K562 (cell line): ENCODE results near the gene SCAMP2.

Experiments
- CHD2 ChIP-seq: IDR thresholded peaks from 2 replicates; pipeline ENCODE4 v1.6.1; 2011; ENCODE audit warnings: low read depth, low read length
- DPF2 ChIP-seq: fragments of 450-650 bp; IDR thresholded peaks from 2 replicates; pipeline ENCODE4 v1.6.1; 2016
- ELF4 ChIP-seq: fragments of 450-650 bp; formaldehyde crosslinking; IDR thresholded peaks from 2 replicates; pipeline ENCODE4 v1.4.0; 2022; ENCODE audit warnings: missing genetic modification characterization
- FOXK2 ChIP-seq, 2 experiments: fragments of 450-650 bp; IDR thresholded peaks in 1 of 2; conservative IDR thresholded peaks in 1 of 2; 2 replicates each; pipeline ENCODE4 v1.6.1; 2016; ENCODE audit warnings: low read depth in 2 of 2, mild to moderate bottlenecking in 1 of 2
- FOXM1 ChIP-seq, 2 experiments: fragments of 450-650 bp in 1 of 2; sonication (generic) in 1 of 2; formaldehyde crosslinking in 1 of 2; IDR thresholded peaks; 2 replicates each; pipeline versions ENCODE4 v1.6.1 to v1.9.0; 2017 to 2022; ENCODE audit warnings: low read depth in 2 of 2, mild to moderate bottlenecking in 2 of 2, missing genetic modification reagents in 1 of 2, moderate library complexity in 1 of 2
- RNF2 ChIP-seq: sonication (generic); IDR thresholded peaks from 2 replicates; pipeline ENCODE4 v1.6.1; 2016
- TF ChIP-seq, protein P1 (sequence below), 3 experiments: IDR thresholded peaks in 2 of 3; conservative IDR thresholded peaks in 1 of 3; 2 replicates each; pipeline ENCODE4 v1.5.1; 2011 to 2012; ENCODE audit warnings: low read length in 3 of 3, mild to moderate bottlenecking in 3 of 3, control low read depth in 2 of 3, improper control_type of control experiment in 1 of 3, inconsistent platforms in 1 of 3, low read depth in 1 of 3, mixed read lengths in 1 of 3, moderate library complexity in 1 of 3; ENCODE audit not compliant: insufficient read depth in 2 of 3
- TF ChIP-seq, protein P2 (sequence below): fragments of 250-450 bp; sonication (Bioruptor Pico); IDR thresholded peaks from 2 replicates; pipeline ENCODE4 v1.8.0; 2021; ENCODE audit warnings: moderate library complexity, mild to moderate bottlenecking, inconsistent platforms

GRCh38 chr15:74815961-74816360, 57.2 kb downstream of the SCAMP2 start:
- TF ChIP-seq FOXK2 (conservative IDR thresholded peaks at IDR 0.05 in 1 of 2, IDR thresholded peaks at IDR 0.05 in 1 of 2; ENCODE audit: low read depth in 2 of 2) (no peak), FOXM1 (IDR thresholded peaks at IDR 0.05; ENCODE audit: low read depth) (no peak), FOXM1 (CRISPR knock-in tag; IDR thresholded peaks at IDR 0.05; ENCODE audit: low read depth) (no peak), DPF2 (no peak), RNF2 (no peak), ELF4 (no peak), CHD2 (no peak)
- TF ChIP-seq, protein P1, sequence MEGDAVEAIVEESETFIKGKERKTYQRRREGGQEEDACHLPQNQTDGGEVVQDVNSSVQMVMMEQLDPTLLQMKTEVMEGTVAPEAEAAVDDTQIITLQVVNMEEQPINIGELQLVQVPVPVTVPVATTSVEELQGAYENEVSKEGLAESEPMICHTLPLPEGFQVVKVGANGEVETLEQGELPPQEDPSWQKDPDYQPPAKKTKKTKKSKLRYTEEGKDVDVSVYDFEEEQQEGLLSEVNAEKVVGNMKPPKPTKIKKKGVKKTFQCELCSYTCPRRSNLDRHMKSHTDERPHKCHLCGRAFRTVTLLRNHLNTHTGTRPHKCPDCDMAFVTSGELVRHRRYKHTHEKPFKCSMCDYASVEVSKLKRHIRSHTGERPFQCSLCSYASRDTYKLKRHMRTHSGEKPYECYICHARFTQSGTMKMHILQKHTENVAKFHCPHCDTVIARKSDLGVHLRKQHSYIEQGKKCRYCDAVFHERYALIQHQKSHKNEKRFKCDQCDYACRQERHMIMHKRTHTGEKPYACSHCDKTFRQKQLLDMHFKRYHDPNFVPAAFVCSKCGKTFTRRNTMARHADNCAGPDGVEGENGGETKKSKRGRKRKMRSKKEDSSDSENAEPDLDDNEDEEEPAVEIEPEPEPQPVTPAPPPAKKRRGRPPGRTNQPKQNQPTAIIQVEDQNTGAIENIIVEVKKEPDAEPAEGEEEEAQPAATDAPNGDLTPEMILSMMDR (IDR thresholded peaks at IDR 0.05 in 2 of 3, conservative IDR thresholded peaks at IDR 0.05 in 1 of 3; ENCODE audit: insufficient read depth in 2 of 3, low read depth in 1 of 3, low read length in 3 of 3), result no peak
- TF ChIP-seq, protein P2, sequence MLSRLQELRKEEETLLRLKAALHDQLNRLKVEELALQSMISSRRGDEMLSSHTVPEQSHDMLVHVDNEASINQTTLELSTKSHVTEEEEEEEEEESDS (CRISPR knock-in tag), result no peak
